Hepatocyte (in vitro differentiated cells): Measurements from ENCODE around the gene SLC19A2.

Source experiments
- CTCF ChIP-seq: fragments of 200-600 bp; sonication (generic); IDR thresholded peaks from 2 replicates; pipeline ENCODE4 v1.5.1; 2016; ENCODE audit warnings: antibody characterized with exemption, mild to moderate bottlenecking; ENCODE audit not compliant: poor library complexity
- EZH2 ChIP-seq: fragments of 200-600 bp; sonication (generic); IDR thresholded peaks from 2 replicates; pipeline ENCODE4 v1.6.1; 2016; ENCODE audit warnings: antibody characterized with exemption, mild to moderate bottlenecking, borderline replicate concordance
- EZH2phosphoT487 ChIP-seq: fragments of 200-600 bp; sonication (generic); IDR thresholded peaks from one replicate; pipeline ENCODE4 v1.6.1; 2018; ENCODE audit warnings: antibody characterized with exemption, mild to moderate bottlenecking, low read depth, moderate library complexity; ENCODE audit not compliant: unreplicated experiment, severe bottlenecking

GRCh38 chr1:169475806-169476387 lies 9.8 kb downstream of the SLC19A2 start:
- no peak for TF ChIP-seq CTCF
- no peak for TF ChIP-seq EZH2
- TF ChIP-seq EZH2phosphoT487, result no peak
